ENCODE measurements around the gene SEPHS2. TPM values are rescaled to one million over a fixed set of nuclear protein-coding genes. Genes with fewer than 3 reads are reported as not detected.

SEPHS2 gene
- 18.9 and 19.5 TPM in 2 replicates for total RNA-seq

DNA sequence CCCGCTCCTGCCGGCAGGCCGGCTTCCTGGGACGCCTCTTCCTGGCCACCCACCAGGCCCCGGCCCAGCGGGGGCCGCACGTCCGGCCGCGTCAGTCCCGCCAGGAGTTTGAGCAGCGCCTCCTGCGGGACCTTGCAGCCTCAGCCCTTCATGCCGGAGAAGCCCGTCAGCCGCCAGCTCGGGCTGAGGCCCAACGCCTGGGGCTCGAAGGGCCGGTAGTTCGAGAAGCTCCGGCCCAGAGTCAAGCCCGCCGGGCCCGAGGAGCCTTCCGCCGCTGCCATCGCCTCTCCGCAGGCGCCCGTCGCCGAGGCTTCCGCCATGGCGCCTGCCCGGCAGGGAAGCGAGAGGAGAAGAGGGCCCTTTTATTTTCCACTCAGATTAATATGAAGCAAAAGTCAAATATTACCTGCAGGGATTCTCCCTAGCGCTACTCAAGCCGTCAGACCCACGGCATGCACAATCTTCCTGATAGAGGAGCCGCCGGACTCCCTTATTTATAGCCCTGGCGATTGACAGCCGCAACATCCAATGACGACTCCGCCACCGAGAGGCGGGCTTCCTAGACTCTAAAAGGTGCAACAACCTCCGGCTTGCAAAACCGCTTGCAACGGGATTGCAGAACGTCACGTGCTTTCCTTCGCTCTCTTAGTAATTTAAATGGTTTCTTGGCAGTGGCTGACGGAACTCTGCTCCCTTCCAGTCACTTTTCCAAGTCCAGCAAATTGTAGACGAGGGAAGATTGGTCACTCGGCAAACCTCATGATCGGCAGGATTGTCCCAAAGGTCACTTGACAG is at the start of gene SEPHS2:
SEPHS2 (minus strand) TSS at position 467 of the 795 bp plus-strand sequence; CDS start at position 320, 147 bp downstream.

DNA sequence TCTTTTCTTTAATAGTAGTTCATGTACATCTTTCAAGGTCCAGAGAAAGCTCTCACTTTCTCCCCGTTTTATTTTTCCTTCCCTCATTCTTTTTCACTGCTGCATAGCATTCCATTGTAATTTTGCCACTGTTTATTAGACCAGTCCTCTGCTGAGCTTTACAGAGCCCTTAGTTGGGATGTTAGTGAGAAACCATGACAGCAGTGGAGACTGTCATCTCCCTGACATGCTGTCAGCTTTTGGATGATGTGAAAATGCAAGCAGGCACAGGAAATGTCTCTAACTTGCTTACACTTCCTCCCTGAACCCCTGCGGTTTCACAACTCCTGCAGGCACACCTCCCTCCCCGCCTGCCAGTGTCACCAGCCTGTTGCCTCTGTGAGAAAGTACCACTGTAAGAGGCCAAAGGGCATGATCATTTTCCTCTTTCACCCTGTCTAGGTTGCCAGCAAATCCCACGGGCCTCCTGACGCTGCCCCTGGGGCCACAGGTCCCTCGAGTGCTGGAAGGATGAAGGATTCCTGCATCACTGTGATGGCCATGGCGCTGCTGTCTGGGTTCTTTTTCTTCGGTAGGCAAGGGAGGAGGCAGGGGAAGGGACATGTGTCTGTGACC is 26.8 kb upstream of the SEPHS2 start, which contains the start of gene ITGAL:
ITGAL (plus strand) TSS at position 415 of the 615 bp plus-strand sequence; CDS start at position 511, 96 bp downstream.

DNA sequence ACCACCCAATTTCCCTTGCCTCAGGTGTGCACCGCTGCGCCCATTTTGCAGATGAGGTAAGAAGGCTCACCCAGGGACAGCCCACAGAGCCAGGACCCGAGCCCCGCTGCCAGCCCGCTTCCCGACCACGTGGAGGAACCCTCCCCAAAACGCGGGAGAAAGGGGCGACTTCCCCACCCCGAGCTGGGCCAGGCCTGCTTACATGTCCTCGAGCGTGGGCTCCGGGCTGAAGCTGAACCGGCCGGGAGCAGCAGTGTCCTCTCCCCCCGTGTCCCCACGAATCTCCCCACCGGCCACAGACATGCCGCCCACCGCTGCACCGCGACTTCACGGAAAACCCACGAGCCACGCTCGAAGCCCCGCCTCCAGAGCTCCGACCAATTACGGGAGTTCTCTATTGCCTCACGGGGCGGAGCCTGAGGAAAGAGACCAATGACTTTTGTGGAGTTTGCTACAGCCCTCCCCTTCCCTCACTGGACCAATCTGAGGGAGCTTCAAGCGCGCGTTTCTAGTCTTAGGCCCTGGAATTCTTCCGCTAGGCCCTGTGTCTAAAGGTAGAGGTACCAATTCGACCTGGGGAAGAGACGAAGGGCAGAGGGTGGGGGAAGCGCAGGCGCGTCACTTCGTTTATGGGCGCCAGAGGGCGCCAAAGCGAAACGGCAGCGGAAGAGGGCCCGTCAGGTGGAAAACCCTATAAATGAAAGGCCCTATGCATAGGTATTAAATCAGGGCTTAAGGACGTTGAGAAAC is 15.8 kb downstream of the SEPHS2 start, which contains the start of gene DCTPP1:
DCTPP1 (minus strand) TSS at position 353 of the 750 bp plus-strand sequence; CDS start at position 303, 50 bp downstream.

DNA sequence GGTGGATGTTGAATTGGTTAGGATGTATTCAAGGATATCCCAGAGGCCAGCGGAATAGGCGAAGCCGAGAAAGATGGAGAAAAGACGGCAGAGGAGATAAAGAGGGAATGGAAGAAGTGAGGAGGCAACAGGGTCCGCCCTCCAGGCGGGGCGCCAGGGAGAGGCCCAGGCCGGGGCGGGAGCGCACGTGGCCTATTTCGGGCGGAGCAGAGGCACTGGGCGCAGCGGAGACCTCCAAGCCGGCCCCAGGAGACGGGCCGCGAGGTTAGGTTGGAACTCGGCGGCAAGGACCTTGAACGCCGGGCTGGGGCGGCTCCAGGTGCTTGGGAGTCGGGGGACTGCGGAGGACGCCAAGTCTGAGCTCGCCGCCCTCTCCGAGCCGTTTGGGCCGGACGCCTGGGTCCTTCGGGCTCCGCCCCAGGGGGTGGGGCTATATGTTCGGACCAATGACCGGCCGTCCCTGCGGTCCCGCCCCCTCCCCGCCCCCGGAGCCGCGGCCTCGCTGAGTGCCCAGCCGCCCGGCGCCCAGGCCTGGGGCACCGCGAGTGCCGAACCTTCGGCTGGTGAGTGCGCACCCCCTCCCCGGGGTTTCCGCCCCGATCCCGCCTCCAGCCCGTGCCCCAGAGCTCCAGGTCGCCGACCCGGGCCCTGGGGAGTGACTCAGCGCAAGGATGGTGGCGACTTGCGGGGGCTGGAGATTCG is 38.4 kb downstream of the SEPHS2 start, which contains the start of gene ZNF771:
ZNF771 (plus strand) TSS at position 505 of the 702 bp plus-strand sequence. CDS start 448 bp downstream, outside the sequence.

DNA sequence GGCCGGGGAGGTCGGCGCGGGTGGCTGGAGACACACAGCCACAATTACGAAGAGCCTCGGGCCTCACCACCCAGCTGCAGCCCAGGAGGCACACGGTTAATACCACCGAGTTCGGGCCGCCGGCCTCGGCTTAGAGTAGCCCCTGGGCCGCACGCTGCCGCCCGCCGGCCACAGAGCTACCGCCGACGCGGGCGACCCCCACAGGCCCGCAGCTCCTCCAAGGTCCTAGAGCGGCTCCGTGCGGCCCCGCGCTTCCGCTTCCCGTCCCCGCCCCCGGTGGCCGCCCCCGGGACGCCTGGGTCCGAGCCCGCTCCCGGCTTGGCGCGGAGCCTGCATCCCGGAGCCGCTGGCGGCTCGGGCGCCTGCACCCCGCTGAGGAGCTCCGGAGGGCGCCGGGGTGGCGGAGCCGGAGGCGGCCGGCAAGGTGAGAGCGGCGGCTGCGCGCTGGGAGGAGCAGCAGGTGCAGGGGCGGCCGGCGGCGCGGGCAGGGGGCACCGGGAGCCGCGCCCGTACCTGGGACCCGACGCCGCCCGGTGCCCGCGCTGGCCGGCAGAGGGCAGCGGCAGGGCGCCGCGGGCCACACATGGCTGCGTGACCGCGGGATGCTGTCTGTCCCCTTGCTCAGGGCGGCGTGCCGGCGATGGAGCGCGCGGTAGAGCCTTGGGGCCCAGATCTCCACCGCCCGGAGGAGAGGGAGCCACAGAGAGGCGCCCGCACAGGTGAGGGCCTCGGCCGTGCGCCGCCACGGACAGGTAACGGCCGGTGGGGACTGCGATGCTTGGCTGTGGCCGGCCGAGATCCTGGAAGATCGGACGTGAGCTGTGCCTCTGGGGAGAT is 50.3 kb downstream of the SEPHS2 start, which contains the start of gene ZNF48:
ZNF48 (plus strand) TSS at position 266 of the 837 bp plus-strand sequence; CDS start at position 641, 375 bp downstream.

Other genes with a start within 250 kb of the SEPHS2 start
- gene SULT1A3, start 246.6 kb downstream of the SEPHS2 start, total RNA-seq = 0.98 and 7.1 TPM in 2 replicates
- gene NPIPB13, start 197.4 kb downstream of the SEPHS2 start, total RNA-seq = 0.21 TPM in 1 of 2 replicates, not detected in the other
- 38.1 and 39.5 TPM in 2 replicates for gene CD2BP2, start 90.6 kb downstream of the SEPHS2 start, total RNA-seq
- gene TBC1D10B, start 75.4 kb downstream of the SEPHS2 start, total RNA-seq = 35.3 and 37.5 TPM in 2 replicates
- gene MYL11, start 71.1 kb downstream of the SEPHS2 start, total RNA-seq = not detected in 2 replicates
- not detected in 2 replicates for gene SEPTIN1, start 63.3 kb downstream of the SEPHS2 start, total RNA-seq
- 8.3 and 9.5 TPM in 2 replicates for gene ZNF48, start 50.5 kb downstream of the SEPHS2 start, total RNA-seq
- 7.9 and 19.4 TPM in 2 replicates for gene ZNF771, start 38.3 kb downstream of the SEPHS2 start, total RNA-seq
- 48.1 and 55.7 TPM in 2 replicates for gene DCTPP1, start 15.8 kb downstream of the SEPHS2 start, total RNA-seq
- not detected in 2 replicates for gene ITGAL, start 26.9 kb upstream of the SEPHS2 start, total RNA-seq
- 27.6 and 31.6 TPM in 2 replicates for gene ZNF768, start 80.7 kb upstream of the SEPHS2 start, total RNA-seq
- gene ZNF747, start 89.0 kb upstream of the SEPHS2 start, total RNA-seq = 5.5 and 7.0 TPM in 2 replicates
- gene ZNF764, start 112.5 kb upstream of the SEPHS2 start, total RNA-seq = 6.3 and 8.2 TPM in 2 replicates
- 8.7 and 11.8 TPM in 2 replicates for gene ZNF688, start 125.8 kb upstream of the SEPHS2 start, total RNA-seq
- 3.2 and 4.3 TPM in 2 replicates for gene ZNF785, start 139.8 kb upstream of the SEPHS2 start, total RNA-seq
- 3.4 and 5.5 TPM in 2 replicates for gene ZNF689, start 164.5 kb upstream of the SEPHS2 start, total RNA-seq
- 14.7 and 27.7 TPM in 2 replicates for gene PRR14, start 205.1 kb upstream of the SEPHS2 start, total RNA-seq
- gene FBRS, start 212.6 kb upstream of the SEPHS2 start, total RNA-seq = 21.3 and 29.2 TPM in 2 replicates

All from airway epithelial cell (primary cell).